Breast epithelium (tissue), 3 donors: Measurements from ENCODE around the gene RASA3.

Experiments
- POLR2A ChIP-seq: fragments of 450-650 bp; IDR thresholded peaks from one replicate; pipeline ENCODE4 v1.6.1; 2016; ENCODE audit warnings: antibody characterized with exemption, mild to moderate bottlenecking, moderate library complexity
- POLR2AphosphoS5 ChIP-seq, 3 donors: sonication (generic); formaldehyde crosslinking; IDR thresholded peaks; one replicate each; pipeline ENCODE4 v1.6.1; 2017; ENCODE audit warnings: antibody characterized with exemption in 3 of 3
- TF ChIP-seq, protein P1 (sequence below), 3 donors: fragments of 450-650 bp; IDR thresholded peaks; one replicate each; pipeline ENCODE4 v1.5.1; 2016 to 2017; ENCODE audit warnings: antibody characterized with exemption in 3 of 3, mild to moderate bottlenecking in 3 of 3, moderate library complexity in 3 of 3

DNA sequence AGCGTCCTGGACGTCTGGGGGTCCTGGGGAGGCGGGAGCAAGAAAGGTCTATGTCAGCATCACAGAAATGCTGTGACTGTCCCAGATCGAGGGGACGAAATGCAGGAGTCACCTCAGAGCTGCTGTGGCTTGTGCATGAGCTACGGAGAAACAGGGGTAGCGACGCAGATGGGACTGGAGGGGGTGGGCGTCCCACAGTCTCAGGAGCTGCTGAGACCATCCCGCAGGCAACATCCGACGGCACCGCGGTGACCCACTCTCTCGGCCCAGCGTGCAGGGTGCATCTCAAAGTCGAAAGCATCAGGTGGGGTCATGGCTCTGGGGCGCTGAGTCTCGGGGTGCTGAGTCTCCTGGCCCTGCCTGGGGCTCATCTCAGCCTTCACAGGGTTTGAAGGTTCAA, 121.2 kb downstream of the RASA3 start:
- no peak for TF ChIP-seq POLR2A
- TF ChIP-seq, protein P1, sequence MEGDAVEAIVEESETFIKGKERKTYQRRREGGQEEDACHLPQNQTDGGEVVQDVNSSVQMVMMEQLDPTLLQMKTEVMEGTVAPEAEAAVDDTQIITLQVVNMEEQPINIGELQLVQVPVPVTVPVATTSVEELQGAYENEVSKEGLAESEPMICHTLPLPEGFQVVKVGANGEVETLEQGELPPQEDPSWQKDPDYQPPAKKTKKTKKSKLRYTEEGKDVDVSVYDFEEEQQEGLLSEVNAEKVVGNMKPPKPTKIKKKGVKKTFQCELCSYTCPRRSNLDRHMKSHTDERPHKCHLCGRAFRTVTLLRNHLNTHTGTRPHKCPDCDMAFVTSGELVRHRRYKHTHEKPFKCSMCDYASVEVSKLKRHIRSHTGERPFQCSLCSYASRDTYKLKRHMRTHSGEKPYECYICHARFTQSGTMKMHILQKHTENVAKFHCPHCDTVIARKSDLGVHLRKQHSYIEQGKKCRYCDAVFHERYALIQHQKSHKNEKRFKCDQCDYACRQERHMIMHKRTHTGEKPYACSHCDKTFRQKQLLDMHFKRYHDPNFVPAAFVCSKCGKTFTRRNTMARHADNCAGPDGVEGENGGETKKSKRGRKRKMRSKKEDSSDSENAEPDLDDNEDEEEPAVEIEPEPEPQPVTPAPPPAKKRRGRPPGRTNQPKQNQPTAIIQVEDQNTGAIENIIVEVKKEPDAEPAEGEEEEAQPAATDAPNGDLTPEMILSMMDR (IDR thresholded peaks at IDR 0.05): no peak
- no peak for TF ChIP-seq POLR2AphosphoS5 (IDR thresholded peaks at IDR 0.05)
